GM21825 (cell line): ENCODE results near the gene SCUBE1.

Experiments
- ATAC-seq: cut with Tn5 transposase; IDR thresholded peaks from one replicate; pipeline ENCODE4 v1.9.1; 2021; ENCODE audit warnings: mild to moderate bottlenecking, moderate library complexity; ENCODE audit not compliant: unreplicated experiment

Gene SCUBE1

DNA sequence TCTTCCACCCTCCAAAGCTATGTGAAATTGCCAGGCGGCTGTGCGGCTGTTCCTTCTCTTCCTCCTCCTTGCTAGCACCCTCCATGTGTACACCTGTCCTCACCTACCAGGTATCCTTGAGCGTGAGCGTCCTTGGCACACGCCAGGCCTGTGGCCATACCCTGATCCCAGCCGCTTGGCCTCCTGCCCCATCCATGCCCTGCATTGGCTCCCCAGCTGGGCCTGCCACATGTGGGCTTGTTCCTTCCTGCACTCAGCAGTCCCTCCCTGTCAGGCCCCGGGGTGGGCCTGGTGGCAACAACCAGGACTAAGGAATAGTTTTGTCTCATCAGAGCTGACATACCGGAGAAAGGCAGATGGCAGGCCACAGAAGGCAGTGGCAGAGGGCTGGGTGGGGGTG lies 40.0 kb downstream of the SCUBE1 start:
- no peak for ATAC-seq

DNA sequence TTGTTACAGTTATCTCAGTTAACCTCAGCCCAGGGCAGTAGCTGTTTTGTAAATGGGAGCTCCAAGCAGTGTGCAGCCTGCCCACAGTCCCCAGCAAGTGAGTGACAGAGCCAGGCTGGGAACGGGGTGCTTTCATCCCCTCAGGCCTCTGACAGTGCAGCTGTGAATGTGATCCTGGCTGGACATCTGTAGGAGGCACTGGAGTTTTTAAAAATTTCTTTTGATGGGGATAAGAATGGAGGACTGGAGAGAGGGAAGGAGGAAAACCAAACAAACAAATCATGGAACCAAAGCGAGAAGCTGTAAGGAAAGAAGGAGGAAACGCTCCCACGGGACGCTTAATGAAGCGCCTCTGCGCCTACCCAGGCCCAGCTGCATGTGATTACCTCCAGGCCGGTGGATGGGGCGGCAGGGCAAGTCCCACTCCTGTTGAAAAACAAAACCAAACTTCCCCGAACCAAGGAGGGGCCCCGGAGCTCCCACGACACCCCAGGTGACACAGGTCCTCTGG lies 40.6 kb downstream of the SCUBE1 start:
- no peak for ATAC-seq

- no peak for ATAC-seq
These were observed 41.3 kb downstream of the SCUBE1 start for GRCh38 chr22:43301866-43302265.

DNA sequence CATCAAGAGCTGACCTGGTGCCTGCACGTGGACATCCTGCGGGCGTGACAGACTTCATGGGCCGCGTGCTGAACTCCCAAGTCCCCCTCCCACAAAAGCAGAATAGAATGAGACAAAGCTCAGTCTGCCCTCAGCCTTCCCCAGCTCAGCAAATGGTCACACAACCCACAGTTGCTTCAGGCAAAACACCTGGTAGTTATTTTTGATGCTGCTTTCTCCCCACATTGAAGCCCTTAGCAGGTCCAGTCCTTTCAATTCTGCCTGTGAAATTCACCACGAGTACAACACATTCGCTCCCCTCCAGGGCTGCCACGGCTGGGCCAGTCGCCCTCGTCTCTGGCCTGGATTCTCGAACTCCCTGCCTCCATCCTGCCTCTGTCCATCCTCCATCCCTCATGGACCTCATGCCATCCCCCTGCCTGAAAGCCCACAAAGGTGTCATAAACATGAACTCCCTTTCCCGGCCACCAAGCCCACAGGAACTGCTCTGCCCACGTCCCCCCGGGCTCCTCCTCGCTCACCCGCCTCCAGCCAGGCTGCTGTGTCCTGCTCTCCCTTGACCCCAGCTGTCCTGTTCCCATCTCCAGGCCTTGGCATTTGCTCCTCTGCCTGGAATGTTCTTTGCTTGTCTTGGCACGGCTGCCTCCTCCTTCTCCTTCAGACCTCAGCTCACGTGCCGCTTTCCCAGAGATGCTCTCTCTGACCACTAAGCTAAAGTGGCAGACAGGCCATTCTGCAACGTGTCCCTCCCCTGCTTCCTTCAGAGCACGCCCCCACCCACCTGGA lies 42.1 kb downstream of the SCUBE1 start:
- ATAC-seq = no peak

DNA sequence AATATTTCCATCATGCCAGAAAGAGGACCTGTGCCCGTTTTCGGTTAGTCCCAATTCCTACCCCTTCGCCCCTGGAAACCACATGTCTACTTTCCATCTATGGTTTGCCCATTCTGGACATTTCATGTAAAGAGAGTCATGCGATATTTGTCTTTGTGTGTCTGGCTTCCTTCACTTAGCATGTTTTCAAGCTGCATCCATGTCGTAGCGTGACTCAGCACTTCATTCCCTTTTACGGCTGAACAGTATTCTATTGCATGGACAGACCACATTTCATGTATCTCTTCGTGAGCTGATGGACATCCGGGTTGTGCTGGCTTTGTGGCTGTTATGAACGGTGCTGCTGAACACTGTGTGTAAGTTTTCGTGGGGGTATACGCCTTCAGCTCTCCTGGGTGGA lies 43.4 kb downstream of the SCUBE1 start:
- no peak for ATAC-seq

GRCh38 chr22:43298062-43298801 lies 44.9 kb downstream of the SCUBE1 start:
- no peak for ATAC-seq

DNA sequence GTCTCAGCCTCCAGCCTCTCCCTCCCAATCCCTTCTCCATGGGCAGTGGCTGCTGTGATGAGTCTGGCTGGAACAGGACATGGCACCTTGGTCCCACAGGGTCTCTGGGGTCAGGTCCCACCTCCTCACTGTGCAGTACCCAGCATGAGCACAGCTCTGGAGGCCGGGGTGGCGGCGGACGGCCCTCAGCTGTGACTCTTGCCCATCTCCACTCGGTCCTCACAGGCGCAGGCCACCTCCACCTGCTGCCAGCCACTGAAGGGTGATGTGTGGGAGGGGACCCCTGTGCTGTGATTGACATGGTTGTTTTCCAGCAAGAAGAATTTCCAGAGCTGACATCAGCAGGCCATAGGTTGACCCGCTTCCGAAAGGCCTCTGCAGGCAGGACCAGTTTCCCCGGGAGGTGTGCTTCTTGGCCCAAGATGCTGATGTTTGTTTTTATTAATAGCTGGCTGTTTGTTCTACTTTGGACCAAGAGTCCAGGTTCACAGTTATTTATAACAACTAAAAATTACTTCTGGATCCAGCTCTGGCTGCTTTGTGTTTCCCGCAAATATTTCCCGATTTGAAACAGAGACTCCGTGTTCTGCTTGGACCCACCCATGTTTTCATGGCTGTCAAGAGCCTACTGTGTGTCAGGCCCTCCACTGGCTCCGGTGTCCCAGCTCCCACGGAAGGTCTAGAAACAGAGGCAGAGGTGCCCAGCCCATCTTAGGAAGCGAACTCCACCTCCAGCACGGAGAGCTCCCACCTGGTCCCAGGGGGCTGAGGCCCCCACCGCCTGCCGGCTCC lies 45.7 kb downstream of the SCUBE1 start:
- ATAC-seq = no peak

- ATAC-seq = no peak
These were observed 46.8 kb downstream of the SCUBE1 start for GRCh38 chr22:43296276-43296902.

DNA sequence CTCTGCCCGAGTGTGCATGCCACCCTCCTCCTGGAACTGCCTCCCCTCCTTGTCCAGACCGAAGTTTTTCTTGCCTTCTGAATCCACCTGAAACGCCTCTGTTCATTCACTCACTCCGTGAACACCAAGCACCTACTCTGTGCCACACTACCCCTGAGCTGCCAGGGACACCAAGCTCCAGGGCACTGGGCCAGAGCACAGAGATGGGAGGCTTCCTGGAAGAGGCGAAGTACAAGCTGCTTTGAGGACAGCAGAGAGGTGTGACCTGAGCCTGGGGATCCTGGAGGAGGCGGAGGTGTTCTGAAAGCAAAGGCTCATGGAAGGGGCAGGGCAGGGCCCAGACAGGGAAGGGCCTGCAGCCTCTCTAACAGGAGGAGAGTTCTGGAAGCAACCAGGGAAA lies 47.5 kb downstream of the SCUBE1 start:
- no peak for ATAC-seq

DNA sequence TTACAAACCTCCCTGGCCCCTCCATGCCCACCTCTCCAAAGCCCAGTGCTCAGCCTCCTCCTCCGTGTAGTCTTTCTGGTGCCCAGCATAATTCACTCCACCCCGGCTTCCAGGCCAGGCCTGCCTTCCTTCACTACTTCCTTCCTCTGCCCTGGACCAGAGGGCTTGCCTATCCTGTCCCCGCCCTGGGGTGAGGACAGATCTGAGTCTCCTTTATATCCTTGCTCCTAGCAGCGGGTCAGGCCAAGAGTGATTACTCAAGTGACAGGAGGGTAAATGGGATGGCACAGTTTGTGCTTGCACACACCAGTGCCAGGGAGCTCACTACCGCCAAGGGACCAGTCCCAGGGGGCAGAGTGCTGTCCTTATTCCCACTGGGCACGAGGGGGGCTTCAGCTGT lies 48.0 kb downstream of the SCUBE1 start:
- ATAC-seq = no peak

DNA sequence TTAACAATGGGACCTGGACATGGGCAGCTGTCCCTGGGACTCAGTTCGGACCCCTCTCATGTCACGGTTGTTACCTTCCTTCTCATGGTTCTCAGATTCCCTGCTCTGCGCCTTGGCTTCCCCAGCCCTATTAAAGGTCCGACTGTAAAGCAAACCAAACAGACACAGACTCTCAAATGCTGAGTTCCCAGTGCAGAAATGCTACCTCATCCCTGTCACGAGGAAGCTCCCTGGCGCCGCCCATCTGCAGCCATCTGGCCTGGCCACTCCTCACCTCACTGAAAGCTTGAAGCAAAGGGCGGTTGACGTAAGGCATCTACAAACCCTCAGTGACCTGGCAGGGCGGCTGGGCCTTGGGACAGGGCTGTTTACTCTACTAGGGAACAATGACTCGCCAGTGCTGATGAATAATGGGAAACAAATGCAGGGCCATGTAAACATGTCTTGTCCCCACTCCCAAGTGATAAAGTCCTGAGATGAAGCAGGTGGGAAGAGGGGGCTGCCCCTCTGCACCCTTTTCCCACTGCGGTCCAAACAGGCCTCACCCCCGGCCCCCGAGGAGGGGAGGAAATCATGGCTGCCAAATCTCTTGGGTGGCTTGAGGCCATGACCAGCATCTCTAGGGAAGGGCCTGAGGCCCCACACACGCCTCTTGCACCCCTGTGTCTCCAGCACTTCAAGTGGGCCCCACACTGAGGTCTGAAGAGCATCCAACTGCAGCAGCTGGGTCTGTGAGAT lies 49.3 kb downstream of the SCUBE1 start:
- ATAC-seq = no peak

- ATAC-seq = no peak
These were observed 49.9 kb downstream of the SCUBE1 start for GRCh38 chr22:43293259-43293654.

DNA sequence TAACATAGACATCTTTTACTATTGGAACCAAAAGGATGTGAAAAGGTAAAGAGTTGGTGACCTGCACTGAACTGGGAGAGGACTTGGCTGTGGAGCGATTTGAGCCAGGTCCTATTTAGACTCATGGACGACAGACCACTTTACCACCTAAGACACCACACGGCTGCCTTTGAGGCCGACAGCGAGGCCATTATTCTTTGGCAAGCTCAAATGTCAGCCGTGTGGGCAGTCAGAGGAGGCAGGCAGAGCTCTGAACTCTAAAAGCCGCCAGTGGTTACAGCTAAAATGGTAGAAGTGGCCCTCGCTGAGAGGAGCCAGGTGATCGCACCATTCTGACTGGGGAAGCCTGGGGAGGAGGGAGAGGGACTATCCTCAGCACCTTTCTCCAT lies 50.5 kb downstream of the SCUBE1 start:
- ATAC-seq = no peak

DNA sequence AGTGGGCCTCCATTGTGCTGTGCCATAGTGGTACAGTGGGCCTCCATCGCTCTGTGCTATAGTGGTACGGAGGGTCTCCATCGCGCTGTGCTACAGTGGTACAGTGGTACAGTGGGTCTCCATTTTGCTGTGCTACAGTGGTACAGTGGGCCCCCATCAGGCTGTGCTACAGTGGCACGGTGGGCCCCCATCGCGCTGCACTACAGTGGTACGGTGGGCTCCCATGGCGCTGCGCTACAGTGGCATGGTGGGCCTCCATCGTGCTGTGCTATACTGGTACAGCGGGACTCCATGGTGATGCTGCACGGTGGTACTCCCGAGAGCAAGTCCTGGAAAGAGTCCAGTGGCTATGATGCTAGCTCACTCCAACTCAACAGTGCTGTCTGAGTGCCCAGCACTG lies 51.8 kb downstream of the SCUBE1 start:
- ATAC-seq = no peak

DNA sequence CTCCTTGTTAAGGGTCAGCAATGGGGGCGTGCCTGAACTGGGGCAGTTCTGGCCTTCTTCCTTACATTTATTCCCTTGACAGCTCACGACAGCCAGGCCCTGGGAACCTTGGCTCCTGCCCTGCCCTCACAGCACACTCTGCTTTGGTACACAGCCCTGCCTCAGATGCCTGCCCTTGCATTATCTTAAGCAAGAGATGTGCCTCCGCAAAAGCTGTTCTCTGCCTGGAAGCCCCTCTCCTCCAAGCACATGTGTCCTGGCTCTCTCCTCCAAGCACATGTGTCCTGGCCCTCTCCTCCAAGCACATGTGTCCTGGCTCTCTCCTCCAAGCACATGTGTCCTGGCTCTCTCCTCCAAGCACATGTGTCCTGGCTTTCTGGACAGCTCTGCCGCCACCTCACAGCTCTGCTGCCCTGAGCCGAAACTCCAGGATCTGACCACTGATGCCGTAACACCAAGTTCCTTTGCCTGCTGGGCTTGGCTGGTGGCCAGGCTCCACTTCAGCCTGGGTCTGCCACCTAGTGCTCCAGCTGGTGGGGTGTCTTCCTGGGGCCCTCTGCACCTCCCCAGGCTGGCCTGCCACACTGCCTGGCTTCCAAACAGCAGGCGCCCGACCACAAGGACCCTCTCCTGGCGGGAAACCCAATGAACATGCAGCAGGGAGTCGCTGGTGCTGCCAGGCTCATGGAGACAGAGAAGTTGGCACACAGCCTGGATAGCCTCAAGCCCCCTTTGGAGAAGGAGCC lies 53.0 kb downstream of the SCUBE1 start:
- ATAC-seq = no peak

DNA sequence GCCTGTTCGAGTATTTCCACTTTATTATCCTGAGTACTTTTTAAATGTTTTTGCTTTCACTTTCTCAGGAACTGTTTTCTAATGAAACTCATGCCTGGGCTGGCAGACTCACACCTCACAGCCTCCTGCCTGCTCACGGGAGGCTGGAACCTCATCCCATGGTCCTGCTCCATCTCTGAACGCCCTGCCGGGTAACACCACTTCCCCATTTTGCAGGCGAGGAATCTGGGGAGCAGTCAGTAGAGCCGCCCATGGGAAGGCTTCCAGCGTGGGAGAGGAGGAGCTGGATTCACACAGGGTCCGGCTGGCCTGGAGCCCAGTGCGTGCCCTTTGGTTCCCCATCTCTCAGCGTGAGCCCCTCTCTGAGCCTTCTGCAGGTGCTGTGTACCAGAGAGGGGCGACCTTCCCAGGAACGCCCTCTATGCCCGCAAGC lies 53.6 kb downstream of the SCUBE1 start:
- ATAC-seq = no peak

- no peak for ATAC-seq
These were observed 54.3 kb downstream of the SCUBE1 start for GRCh38 chr22:43288807-43289420.

DNA sequence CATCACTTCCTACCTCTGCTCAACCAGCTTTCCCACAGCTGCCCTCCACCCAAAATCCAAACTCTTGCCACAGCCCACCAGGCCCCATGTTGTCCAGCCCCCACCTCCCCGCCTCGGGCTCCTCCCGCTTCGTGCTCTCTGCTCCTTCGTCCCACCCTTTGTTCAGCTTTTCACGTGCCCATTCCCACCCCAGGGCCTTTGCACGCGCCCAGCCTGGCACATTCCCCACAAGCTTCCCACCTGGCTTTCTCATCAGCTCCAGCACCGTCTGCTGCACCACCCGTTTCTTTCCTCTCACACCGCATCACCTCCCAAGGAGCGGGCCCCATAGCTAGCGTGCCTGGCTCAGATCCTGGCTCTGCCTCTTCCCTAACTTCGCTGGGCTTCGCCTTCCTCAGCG lies 54.8 kb downstream of the SCUBE1 start:
- ATAC-seq = no peak

DNA sequence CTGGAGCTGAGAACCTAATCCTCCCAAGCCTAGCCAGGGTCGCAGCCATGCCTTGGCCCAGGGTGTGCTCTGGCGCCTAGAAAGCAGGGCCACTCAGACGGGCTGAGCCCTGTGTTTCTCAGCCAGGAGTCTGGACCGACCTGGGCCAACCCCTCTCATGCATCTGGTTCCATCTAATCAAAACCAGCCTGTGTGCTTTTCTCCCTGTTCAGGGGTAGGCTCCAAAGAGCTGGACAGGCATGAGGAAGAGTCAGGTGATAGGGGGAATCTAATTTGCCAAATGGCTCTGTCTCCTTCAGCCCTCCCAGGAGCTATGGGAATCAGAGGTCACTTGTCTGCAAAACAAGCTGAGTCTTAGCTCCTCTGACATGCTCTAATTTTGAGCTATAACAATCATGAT lies 55.7 kb downstream of the SCUBE1 start:
- no peak for ATAC-seq
